NCI-H1417 treated with DMSO at 0.1 percent for 48 hours (cell line): ENCODE results near the gene ARHGEF12.

Experiments
- DNase-seq: peaks from one replicate; lab custom pipeline; 2025; lab: John Stamatoyannopoulos, UW

The ARHGEF12 gene

DNA sequence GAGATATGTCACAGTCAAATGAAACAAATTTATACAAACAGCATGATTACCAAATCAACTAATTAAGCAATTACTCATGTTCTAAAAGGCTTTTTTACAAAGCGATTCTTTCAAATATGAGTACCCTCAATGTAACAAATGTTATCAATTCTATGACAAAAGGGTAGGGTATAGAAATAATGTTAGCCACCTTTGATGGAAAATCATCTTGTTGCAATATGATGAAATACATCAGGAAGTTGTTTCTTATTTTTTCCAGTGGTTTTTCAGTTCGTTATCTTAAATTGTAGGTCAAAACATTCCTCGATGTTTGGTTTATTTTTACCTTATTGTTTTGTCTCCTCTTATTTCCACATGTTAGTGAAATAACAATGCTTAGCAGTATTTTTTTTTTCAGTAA is 6.5 kb downstream of the ARHGEF12 start:
- no peak for DNase-seq

DNA sequence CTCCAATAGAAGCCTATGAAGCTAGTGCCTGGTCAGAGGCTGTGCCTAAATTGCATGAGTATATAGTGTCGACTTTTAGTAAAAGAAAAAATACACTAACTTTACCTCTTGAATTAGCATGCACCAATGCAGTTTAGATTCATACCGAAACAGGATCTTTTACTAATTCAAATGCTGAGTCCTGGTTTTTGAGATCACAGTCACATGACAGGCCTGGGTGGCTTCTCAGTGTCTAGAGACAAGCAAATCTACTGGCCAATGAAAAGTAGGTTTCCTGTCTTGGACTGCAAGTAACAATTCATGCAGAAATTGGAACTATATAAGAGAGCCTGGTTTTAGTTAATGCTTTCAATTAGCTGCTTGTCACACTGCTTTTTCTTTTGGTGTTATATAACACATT is 7.2 kb downstream of the ARHGEF12 start:
- no peak for DNase-seq

DNA sequence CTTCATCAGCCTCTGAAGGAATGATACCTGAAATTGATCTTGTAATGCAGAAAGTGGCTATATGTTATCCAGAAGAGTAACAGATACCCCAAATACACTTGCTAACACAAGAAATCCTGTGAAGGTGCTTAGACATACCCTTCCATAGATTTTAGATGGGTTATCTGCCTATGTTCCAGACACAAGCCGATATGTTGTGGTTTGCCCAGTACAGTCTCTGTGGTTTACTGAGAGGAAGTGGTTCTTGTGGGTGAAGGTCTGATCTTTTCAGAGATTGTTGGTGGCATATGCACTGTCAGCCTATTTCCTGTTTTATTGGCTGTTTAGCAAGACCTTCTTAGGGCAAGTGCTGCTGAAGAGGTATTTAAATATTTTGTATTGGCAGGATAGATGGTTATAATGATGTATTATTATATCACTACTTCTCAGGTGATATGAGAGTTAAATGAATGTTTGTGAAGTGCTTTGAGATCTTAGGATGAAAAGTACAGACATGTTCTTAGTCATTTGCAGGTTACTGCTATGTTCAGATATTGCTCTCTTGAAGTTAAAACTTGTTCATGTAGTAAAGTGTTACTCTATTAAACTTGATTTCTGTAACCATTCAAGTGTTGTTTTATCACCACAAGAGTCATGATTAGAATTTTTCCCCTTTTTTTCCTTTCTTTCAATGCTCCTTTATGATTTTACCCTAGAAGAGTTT is 8.2 kb downstream of the ARHGEF12 start:
- no peak for DNase-seq

DNA sequence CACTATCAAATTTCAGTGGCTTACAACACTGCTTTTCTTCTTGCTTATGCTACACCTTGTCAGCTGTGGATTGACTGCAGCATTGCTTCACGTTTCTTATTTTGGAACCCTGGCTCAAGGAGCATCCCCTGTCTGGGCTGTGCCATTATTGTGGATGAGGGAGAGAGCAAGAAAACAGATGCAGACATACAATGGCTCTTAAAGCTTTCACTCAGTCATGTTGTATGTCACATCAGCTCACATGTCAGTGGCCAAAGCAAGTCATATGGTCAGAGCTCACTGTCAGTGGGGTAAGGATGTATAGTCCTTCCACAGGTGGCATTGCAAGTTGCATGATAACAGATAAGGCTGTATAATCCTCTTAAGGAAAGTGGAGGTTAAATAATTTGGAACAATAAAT is 10.0 kb downstream of the ARHGEF12 start:
- no peak for DNase-seq

DNA sequence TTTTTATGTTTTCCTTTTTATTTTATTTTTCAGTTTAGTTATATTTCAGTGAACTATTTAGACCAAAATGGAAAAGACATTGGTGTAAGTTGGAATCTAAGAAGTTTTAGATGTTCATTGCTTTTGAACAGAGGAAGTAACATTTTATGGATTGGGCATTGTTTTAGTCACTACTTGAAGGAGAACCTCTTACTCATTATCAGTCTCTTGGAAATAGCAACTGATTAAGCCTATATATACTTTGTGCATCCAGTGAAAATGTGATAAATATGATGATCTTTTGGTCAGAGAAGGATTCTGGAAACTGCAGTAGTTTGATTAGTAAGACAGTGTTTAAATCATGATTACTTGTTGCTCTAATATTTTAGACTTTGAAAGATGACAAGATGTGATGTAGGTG is 14.4 kb downstream of the ARHGEF12 start:
- DNase-seq = no peak

DNA sequence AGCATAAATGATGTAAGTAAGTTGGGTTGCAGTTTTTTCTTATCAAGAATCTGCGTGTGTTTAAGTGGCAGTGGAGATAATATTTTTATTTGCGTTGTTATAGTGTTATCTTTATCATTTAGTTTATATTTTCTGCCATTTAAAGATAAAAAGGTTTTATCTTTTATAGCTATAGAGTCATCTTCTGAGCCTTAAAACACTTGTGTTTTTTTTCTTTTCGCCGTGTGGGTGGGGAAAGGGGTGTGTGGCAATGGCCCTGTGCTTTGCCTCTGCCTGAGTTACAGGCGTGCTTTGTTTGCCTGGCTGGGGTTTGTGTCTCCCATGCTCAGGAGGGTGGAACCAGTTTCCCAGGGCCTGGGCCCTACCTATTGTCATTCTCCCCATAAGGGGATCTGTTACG is 16.2 kb downstream of the ARHGEF12 start:
- no peak for DNase-seq

DNA sequence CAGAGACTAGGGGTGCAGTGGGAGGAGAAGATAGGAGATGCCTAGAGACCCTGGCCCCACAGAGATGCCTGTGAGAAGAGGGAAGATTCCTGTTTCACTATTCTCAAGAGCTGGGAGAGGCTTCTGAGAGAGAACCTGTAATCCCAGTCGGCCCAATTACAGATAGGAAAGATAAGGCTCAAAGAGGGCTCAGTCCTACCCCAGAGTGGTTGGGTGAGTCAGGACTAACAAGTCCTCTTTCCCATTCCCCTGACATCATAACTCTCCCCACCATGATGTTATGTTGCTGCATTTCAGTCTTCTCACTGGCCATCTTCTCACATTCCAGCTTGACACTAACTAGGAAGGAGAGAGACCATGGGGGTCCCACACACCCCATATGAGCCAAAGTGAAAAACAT is 17.9 kb downstream of the ARHGEF12 start:
- DNase-seq = no peak

DNA sequence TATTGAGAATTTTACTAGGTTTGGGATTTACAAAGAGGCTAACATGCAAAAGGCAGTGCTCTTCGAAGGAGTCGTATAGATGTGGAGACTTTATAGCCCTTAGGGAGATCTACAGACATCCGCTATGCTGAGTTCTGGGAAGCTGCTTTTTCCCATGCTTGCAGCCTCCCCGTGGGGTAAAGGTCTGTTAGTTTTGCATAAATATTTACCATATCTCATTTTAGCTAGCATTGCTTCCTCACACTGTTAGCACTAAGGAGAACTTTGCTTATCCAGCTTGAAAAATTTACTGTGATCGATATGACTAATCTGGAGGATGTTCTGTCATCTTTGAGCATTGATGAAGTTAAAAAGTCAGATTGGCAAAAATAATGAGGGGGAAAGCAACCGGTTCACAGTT is 18.6 kb downstream of the ARHGEF12 start:
- DNase-seq = no peak

DNA sequence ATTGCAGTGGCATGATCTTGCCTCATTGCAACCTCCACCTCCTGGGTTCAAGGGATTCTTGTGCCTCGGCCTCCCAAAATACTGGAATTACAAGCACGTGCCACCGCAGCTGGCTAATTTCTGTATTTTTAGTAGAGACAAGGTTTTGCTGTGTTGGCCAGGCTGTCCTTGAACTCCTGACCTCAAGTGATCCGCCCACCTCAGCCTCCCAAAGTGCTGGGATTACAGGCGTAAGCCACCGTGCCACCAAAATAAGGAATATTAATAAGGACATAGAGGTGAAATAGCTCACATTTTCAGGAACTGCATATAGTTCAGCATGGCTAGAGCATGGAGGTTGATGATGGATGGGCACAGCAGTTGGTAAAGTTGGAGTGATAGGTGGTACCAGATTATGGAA is 21.4 kb downstream of the ARHGEF12 start:
- DNase-seq = no peak

DNA sequence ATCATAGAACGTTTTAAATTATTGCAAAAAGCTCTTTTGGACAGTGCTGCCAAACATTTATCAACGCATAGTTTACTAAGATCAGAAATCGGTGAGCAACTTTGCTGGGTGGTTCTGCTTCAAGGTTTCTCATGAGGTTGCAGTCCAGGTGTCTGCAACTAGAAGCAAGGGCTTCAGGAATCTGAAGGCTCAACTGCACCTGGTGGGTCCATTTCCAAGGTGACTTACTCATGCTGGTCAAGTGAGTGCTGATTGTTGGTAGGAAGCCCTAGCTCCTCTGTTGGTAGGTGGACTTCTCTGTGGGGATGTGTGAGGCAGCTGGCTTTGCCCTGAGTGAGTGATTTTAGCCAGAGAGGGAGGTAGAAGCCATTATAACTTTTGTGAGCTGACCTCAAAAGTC is 22.5 kb downstream of the ARHGEF12 start:
- no peak for DNase-seq

DNA sequence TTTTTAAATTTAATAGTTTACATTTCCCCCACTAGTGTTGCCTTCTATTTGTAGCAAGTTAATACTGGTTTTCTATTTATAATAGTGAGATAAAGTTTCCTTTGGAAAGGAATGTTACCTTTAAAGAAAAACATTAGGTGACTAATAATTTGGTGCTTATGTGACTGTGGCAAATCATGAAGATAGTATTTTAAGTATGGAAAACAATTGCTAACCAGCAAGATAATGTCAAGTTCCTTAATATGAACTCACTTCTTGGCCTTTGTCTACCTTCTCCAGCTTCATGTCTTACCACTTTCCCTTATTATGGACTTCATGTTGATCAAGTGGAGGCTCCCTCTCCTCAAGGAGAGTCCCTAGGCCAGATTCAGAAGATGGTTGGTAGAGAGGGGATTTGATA is 27.2 kb downstream of the ARHGEF12 start:
- DNase-seq = no peak

DNA sequence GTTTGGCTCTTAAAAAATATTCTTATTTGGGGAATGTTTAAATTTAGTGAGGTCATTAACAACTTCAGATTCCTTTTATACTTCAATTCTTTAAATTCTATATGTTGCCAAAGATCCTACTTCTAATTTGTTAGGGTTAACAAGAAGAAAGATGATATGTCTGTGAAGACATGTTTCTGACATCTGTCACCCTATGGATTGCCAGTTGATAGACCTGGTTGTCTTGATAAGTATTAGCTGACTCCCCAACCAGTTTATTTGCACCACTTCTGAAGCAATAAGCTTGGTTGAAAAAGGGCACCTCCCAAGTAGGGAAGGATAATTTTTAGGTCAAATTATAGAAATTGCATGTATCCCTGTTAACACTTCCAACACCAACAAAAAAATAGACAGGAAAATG is 29.3 kb downstream of the ARHGEF12 start:
- DNase-seq = no peak

DNA sequence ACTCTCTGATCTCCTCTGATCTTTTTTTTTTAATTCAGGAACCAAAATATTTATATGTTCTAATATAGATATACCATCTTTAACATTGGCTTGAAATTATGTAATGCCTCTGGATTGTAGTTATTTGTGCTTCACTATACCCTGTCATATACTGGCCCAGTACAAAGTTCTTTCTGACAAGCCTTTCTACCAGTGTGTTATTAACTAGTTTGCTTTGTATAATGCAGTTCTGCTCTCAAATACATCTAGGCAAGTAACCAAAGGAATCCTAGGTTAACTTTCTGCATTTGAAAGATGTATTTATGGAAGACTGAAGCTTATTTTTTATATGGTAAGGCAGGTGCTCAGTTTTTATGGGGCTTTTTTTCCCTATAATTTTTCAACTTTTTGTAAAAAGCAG is 36.1 kb downstream of the ARHGEF12 start:
- DNase-seq = no peak

DNA sequence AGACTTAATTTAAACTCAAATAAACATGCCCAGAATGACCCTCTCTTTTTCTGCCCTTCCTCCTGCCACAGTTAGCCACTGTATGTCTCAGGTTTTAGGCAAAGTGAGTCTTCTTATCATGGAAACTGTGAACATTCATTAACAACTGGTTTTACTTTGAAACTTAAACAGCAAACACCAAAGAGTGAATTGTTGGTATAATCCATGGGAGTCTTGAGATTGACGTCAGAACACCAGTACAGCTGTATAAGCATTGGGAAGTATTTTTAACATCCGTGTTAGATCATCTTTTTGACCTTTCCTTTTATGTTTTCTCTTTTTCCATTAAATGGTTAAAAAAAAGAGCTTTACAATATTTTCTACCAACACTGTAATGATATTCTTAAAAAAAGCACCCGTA is 38.9 kb downstream of the ARHGEF12 start:
- no peak for DNase-seq

DNA sequence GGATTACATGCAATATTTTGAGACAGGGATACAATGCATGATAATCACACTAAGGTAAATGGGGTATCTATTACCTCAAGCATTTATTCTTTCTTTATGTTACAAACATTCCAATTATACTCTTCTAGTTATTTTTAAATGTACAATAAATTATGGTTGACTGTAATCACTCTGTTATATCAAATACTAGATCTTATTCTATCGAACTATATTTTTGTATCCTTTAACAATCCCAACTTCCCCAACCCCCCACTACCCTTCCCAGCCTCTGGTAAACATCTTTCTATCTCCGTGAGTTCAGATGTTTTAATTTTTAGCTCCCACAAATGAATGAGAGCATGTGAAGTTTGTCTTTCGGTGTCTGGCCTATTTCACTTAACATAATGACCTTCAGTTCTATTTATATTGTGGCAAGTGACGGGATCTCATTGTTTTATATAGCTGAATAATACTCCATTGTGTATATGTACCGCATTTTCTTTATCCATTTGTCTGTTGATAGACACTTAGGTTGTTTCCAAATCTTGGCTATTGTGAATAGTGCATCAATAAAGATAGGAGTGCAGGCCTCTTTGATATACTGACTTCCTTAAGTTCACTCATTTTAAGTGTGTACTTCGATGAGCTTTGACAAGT is 40.5 kb downstream of the ARHGEF12 start:
- no peak for DNase-seq

DNA sequence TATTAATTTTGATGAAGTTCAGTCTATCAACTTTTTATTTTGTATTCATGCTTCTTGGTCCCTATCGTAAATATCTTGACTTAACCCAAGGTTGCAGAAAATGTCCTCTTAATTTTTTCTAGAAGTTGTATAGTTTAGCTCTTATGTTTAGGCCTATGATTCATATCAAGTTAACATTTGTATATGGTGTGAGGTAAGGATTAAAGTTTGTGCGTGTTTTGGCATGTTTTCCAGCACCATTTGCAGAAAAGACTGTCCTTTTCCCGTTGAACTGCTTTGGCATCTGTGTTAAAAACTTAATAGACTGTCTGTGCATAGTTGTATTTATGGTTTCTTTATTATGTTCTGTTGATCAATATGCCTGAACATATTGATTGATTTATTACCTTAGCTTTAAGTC is 42.3 kb downstream of the ARHGEF12 start:
- no peak for DNase-seq

DNA sequence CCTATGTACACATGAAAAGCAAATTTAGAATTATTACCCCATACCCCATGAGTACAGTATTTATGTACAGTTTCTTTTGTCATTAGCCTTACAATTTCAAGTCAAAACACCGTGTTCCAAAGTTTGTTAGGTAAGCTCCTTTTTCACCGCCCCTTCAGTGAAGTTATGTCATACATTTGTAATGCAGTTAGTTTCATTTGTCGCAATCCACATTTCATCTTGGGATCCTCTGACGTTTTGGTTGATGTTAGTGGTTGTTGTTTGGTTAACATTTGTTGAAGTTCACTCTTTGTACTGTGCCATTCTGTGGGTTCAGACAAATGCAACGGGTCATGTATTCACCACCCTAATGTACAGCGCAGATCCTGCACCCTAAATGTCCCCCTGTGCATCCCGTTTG is 45.2 kb downstream of the ARHGEF12 start:
- no peak for DNase-seq

DNA sequence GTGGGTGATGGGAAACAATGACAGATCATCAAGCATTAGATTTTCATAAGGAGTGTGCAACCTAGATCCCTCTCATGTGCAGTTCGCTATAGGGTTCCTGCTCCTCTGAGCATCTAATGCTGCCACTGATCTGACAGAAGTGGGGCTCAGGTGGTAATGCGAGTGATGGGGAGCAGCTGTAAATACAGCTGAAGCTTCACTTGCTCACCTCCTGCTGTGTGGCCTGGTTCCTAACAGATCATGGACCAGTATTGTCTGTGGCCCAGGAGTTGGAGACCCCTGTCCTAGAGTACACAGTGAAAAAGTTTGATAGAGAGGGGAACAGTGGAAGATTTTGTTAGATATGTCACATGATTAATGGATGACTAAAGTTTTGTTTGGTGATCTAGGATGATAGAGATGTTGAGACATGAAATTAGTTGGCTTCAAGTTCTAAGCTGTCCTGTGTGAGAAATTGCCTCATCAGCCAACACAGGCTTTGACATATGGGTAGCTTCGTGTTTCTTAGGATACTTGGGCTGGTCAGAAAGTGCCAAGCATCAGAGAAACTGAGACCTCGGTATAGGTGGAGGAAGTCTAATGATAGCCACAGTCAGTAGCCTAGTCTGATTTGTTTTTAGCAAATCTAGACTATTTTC is 47.4 kb downstream of the ARHGEF12 start:
- no peak for DNase-seq

DNA sequence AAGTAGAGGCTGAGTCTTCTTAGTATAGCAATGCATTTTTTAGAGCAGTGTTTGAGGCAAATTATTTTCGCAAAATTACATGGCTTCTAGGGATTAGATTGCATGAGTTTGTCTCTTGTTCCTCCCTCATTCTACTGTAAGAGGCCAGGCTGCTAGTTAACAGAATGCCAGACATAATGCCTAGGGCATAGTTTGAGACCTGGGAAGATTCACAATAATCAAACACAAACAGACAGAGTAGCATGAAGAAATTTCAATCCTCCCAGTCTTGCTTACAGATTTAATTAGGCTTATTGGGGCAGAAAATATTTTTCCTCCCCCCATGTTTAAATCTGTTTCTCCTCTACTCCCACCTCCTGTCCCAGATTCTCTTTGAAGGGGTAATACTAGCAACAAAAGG is 48.3 kb downstream of the ARHGEF12 start:
- no peak for DNase-seq

DNA sequence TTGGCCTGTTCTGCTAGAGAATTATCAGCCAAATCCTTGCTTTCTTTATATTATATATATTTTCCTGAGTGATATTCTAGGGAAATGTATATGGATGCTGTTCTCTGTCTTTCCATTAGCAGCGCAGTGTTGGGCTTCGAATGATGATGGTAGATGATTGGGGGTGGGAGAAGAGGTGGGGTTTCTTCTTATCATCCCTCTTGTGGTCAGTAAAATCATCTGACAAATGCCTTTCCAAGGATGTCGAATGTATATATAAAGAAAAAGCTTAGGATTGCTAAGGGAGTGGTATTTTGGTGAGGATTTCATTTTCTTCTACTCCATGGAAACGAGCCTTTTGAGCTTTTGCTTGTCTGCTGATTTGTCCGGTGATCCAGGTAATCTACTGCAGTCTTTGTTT is 48.9 kb downstream of the ARHGEF12 start:
- no peak for DNase-seq

DNA sequence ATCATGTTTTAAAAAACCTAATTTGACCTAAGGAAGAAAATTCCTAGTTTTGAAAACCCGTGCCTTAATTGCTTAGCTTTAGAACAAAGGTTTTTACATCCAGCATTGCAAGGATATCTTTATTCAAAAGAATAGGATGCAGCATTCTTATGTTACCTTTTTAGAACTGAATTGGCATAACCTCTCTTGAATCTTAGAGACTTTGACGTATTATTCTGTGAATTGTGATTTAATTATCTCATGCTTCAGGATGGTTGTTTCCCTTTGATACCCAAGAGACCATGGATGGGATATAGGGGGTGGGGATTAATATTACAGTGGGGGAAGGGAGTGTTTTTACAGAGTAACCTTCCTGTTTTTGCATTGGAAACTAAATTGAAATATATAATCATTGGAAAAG is 49.4 kb downstream of the ARHGEF12 start:
- DNase-seq = no peak

DNA sequence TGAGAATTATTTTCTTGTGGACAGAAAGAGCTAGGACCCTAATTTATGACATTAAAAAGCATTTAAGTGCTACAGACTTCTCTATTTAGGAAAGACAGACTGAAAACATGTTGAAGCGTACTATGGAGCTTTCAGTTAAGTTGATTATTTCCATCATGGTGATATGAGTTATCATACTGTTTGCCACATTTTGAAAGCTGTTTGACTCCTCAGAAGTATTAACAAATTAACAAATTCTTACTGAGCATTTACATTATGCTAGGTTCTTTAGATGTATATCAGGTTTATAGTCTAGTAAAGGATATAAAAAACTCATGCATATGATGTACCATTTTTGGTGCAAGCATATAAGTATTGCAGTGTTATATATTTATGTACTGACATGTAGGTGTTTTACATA is 50.1 kb downstream of the ARHGEF12 start:
- no peak for DNase-seq

DNA sequence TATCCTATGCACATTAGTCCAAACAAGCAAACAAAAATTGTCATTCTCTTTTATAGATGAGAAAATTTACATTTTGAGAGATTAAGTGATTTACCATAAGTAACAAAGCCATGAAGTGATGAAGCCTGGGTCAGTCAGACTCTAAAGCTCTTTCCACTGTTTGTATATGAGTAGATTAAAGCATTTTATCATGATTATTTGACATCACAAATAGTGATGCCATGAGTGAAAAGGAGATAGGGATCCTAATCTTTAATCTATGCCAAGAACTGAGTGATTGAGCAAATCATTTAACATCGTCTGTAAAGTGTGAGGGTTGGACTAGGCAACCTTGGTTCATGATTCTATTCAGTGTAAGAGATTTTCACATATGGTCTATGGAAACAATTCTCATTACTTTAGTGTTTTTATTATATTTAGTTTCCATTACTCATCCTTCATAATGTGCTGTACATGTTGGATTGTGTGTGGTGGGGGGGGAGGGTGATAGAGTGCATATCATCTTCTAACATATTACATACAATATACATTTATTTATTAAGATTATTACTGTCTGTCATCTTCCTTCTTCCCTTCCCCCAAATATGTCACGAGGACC is 50.7 kb downstream of the ARHGEF12 start:
- no peak for DNase-seq
